GM19468 (cell line): ENCODE results near the gene FRAT1.
"Not testable (repeated sequence)": the region's sequence is repeated elsewhere in the genome, so short reads cannot be mapped to it uniquely, and the experiment has no call there.

ENCODE experiments used
- ATAC-seq: cut with Tn5 transposase; IDR thresholded peaks from one replicate; pipeline ENCODE4 v1.9.1; 2021; ENCODE audit warnings: mild to moderate bottlenecking, moderate library complexity, moderate number of reproducible peaks; ENCODE audit not compliant: unreplicated experiment; ENCODE audit errors: extremely low read depth

The FRAT1 gene, protein sequence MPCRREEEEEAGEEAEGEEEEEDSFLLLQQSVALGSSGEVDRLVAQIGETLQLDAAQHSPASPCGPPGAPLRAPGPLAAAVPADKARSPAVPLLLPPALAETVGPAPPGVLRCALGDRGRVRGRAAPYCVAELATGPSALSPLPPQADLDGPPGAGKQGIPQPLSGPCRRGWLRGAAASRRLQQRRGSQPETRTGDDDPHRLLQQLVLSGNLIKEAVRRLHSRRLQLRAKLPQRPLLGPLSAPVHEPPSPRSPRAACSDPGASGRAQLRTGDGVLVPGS

DNA sequence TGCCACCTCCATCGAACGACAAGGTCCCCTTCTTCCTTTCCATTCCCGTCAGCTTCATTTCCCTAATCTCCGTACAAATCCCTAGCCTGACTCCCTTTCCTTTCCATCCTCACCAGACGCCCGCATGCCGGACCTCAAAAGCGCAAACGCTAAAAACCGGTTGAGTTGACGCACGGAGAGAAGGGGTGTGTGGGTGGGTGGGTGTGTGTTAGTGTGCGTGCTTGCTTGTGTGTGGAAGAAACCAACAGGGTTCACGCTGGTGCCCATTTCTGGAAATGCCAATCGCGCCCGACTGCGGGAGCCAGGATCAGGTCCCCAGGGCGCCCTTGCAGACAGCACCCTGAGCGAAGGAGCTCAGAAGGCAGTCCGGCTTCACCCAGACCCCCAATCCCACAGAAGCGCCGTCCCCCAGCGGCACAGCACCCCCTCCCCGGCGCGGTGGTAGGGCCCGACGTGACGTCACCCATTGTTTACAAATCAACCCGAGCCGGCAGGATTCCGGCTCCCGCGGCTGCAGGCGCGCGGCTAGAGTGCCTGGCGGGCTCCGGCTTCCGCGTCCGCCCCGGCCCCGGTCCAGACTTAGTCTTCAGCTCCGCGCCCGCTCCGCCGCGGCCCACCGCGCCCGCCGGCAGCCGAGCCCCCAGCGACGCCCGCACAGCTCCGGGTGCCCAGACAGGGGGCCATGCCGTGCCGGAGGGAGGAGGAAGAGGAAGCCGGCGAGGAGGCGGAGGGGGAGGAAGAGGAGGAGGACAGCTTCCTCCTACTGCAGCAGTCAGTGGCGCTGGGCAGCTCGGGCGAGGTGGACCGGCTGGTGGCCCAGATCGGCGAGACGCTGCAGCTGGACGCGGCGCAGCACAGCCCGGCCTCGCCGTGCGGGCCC, at the start of gene FRAT1:
TSS of gene FRAT1 (plus strand) at position 500 of the 880 bp plus-strand sequence. CDS start at position 683, 183 bp downstream.
- ATAC-seq, result peak; percentile 77

DNA sequence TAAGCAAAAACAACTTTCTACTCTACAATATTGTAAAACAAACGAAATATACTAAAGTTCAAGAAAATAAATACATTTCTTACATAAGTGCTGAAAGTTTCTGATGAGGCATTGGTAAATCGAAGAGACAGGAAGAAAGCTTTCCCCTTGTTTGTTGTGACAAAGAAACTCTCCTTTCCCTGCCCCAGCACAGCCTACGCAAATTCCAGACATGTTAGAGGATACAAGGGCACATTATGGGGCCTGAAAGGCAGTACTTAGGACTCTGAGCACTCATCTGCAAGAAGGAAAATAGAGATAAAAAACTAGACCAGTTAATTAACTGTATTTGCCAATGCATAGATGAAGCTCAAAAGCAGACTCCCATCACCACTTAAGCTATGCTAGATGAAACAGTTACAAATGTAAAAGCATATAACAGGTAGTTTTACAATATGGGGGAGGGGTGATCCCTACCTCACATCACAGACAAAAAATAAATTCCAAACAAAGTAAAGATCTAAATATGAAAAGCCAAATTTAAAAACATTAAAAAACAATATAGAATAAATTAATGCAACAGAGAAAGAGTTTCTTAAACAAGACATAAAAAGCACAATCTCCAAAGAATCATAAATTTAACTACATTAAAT, 48.4 kb upstream of the FRAT1 start:
- no peak for ATAC-seq

DNA sequence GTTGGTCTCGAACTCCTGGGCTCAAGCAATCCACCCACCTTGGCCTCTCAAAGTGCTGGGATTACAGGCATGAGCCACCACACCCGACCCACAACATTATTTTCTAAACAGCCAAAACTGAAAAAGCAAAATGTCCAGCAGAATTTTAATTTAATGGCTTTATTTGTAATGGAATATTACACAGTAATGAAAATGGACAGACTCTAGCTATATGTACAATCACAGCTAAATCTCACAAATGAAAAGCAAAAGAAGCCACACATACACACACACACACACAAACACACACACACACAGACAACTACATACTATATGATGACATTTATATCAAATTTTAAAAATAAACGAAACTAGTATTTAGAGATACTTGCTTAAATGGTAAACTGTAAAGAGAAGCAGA, 45.4 kb upstream of the FRAT1 start:
- no peak for ATAC-seq

DNA sequence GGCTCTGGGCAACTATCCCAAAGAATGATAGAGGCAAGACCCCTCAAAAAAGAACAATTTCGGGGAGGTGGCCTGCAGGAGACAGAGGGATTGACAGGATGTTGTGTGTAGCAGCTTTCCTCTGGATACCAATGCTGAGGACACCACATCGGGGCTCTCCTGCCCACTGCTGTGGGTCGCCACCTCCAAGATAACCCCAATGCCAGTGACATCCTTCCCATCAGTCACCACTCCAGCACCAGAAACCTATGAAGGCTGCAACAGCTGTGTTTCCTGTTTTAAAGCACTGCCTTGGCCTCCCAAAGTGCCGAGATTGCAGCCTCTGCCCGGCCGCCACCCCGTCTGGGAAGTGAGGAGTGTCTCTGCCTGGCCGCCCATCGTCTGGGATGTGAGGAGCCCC, 44.2 kb upstream of the FRAT1 start:
- no peak for ATAC-seq

DNA sequence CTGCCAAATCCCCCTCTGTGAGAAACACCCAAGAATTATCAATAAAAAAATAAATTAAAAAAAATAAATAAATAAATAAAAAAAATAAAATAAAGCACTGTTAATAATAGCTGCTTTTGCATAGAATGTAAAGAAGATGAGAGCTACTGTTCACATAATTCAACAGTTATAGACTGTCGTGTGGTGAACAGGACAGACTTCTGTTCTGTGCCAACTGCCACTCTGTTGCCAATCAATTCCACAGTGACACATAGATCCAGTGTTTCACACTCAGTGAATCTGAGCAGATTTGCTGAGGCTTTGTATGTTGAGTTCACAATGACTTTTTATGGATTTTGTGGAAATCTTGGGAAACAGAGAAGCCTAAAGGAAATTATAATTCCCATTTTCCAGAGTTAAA, 41.5 kb upstream of the FRAT1 start:
- no peak for ATAC-seq

DNA sequence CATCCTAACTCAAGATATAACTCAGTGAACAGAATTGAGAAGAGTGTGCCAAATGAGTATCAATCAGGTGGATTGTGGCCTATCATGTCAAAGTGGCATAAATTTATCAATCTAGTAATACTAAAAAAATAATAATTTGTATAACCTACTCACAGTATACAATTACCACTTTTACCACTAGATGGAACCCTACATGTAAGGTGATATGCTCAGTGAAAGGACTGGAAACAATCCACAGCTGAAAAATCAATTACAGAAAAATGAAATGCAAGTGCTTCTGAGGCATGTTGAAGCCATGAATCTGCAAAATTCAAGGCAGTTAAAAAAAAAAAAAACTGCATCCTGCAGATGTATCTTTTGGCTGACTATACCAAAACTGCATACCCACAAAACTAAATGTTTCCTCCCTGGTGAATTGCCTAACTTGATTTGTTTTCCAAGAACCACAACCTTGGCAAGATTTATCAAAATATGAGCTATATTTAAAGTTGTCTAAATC, 40.5 kb upstream of the FRAT1 start:
- ATAC-seq, result no peak

DNA sequence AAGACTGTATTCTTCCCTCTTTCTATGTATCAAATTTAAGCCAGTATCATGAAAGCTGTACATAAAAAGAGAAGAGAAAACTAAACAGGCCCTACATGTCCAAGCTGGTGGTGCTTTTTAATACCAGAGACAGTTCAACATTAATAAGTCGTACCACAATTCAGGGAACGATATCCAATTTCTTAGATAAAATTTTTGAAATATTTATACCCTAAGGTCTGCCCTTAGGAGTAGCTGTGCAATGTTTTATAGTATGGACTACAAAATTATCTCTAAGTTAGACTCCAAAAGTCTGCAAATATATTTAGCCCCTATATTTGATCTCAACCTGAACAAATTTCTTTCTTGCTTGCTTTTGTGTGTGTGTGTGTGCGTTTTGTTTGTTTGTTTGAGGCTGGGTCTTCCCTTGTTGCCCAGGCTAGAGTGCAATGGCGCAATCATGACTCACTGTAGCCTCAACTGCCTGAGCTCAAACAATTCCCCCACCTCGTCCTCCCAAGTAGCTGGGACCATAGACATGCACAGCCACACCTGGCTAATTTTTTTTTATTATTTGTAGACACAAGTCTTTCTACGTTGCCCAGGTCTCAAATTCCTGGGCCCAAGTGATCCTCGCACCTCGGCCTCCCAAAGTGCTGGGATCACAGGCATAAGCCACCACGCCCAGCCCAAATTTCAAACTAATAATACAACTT, 39.8 kb upstream of the FRAT1 start:
- ATAC-seq, result no peak

DNA sequence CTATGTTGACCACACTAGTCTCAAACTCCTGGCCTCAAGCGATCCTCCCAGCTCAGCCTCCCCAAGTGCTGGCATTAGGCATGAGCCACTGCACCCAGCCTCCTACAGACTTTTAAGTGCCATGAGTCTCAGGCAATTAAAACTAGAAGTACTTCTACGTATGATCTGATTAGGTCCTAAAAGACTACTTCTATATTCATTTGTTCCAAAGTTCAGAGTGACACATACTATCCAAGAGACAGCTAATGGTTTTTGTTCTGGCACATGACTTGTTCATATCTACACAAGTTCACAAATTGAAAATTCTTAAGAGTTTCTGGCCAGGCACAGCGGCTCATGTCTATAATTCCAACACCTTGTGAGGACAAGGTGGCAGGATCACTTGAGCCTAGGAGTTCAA, 38.3 kb upstream of the FRAT1 start:
- ATAC-seq, result no peak

DNA sequence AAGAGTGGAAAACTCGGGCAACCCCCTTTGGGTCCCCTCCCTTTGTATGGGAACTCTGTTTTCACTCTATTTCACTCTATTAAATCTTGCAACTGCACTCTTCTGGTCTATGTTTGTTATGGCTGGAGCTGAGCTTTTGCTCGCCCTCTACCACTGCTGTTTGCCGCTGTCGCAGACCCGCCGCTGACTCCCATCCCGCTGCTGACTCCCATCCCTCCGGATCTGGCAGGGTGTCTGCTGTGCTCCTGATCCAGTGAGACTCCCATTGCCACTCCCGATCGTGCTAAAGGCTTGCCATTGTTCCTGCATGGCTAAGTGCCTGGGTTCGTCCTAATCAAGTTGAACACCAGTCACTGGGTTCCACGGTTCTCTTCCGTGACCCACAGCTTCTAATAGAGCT, 29.0 kb upstream of the FRAT1 start:
- ATAC-seq, result not testable (repeated sequence)

DNA sequence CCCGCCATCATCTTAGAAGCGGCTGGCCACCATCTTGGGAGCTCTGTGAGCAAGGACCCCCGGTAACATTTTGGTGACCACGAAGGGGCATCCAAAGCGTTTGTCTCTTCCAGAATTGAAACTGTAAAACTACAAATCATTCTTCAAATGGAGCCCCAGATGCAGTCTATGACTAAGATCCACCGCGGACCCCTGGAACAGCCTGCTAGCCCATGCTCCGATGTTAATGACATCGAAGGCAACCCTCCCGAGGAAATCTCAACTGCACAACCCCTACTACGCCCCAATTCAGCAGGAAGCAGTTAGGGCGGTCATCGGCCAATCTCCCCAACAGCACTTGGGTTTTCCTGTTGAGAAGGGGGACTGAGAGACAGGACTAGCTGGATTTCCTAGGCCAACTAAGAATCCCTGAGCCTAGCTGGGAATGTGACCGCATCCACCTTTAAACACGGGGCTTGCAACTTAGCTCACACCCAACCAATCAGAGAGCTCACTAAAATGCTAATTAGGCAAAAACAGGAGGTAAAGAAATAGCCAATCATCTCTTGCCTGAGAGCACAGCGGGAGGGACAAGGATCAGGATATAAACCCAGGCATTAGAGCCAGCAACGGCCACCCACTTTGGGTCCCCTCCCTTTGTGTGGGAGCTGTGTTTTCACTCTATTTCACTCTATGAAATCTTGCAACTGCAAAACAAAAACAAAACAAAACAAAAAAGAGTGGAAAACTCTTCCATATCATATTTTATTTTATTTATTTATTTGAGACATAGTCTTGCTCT, 28.3 kb upstream of the FRAT1 start:
- not testable (repeated sequence) for ATAC-seq

DNA sequence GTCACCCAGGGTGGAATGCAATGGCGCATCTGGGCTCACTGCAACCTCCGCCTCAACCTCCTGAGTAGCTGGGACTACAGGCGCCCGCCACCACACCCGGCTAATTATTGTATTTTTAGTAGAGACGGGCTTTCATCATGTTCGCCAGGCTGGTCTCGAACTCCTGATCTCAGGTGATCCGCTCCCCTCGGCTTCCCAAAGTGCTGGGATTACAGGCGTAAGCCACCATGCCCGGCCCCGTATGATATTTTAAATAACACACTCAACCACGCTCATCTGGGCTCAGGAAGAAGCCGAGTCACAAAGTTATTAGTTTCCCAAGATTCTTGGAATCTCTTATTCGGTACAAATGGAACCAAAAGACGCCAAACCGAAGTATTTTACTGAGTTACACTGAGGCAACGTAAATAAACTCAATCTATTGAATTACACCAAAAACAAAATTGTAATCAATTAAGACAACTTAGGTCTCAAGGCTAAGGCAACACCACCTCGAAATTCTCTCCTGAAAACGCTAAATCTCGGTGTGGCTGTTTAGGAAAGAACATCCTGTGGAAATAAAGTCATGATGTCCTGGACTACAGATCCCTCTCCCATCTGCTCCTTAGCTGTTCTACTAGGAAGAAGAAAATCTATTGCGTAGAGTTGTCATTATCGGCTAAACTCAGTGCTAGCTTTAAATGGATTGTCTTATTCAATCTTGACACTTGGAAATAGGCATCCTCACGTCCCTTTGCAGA, 27.5 kb upstream of the FRAT1 start:
- ATAC-seq, result no peak

DNA sequence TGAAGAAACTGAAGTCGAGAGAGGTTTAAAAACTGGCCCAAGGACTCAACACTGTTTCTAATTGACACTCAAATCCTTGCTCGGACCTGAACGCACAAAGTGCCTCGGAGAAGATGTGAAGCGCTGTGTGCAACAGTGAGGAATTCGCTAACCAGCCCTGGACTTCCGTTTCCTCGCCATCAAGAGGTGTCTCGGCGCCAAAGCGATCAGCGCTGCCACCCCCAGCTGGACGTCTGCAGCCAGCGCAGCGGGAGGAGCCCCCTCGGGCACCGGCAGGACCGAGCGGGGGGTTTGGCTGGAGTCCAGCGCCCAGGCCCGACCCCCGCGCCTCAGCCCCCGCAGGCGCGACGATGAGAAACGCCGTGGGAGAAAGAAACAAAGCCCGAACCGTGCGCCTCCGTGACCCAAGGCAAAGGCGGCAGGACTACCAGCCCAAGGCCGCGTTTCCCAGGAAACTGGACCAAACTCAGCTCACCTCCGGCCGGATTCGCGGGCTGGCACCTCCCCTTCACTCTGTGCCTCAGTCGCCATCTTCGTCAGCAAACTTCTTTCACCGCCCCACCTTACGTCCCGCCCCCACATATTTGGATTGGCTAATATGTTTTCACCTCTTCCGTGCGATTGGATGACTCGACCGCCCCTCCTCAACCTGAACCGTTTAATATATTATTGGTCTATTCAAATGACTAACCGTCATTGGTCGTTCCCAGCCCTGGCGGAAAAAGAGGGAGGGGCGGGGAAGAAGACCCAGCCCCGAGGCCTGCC, 26.8 kb upstream of the FRAT1 start, which contains the start of gene ARHGAP19:
TSS of gene ARHGAP19 (minus strand) at position 541 of the 765 bp plus-strand sequence. CDS start at position 531, 10 bp downstream.
- ATAC-seq, result peak; percentile 74

DNA sequence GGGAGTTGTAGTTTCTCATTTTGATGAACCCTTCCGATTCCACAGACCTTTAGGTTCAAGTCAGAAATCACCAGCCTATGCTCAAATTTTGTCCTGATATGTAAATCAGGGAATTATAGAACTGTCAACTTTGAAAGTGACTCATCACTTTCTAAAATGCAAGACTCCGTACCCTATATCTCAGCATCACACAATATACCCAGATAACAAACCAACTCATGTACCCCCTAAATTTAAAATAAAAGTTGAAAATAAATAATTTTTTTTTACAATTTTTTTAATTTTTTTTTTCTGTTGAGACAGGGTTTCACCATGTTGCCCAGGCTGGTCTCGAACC, 26.2 kb upstream of the FRAT1 start:
- ATAC-seq, result no peak

DNA sequence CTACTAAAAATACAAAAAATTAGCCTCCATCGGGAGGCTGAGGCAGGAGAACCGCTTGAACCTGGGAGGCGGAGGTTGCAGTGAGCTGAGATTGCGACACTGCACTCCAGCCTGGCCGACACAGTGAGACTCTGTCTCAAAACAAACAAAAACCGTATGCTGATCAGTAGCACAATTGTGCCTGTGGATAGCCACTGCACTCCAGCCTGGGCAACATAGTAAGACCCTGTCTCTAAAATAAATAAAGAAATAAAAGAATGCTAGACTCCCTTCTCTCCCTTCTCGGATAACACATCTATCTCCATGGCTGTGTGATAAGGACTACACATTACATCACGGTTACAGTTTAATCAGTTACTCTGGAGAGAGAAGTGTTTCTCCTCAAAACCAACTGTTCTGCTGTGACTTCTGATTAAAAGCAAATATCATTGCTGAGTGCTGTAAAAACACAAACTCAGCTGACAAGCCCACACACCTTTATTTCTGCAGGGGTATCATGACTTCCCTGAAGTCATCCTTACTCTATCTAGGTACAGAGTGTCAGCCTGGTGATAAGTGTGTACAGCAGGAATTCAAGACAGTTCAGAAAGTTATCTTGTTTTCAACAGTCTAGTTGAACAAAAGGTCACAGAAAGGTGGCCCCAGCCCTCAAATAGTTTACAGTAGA, 21.4 kb upstream of the FRAT1 start:
- no peak for ATAC-seq

DNA sequence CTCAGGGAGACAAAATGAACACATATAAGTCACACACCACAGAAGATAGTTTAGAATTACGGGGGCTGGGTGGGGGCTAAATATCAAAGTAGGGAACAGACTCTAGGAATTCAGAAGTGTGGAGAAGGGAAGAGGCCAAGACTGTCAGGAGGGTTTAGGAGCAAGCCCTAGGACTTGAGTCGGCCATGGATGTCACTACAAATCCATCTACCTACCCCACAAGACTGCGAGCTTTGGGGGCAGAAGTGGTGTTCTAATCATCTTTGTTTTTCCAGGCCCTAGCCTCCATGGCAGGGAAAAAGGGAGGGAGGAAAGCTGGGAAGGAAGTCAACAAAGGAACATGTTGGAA, 20.9 kb upstream of the FRAT1 start:
- no peak for ATAC-seq

DNA sequence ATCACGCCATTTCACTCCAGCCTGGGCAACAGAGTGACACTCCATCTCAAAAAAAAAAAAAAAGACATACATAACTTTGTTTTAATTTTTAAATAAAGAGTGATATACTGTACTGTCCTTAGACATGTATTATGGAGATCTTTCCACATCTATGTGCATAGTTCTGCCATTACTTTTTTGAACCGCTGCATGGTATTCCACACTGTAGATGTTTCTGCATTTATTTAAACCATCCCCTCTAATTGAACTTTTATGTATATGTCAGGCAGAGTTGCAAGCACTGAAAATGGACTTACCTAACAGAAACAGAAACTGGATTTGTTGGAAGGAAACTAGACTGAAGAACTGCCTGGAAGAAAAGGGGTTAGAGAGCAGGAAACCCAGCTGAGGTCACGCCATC, 18.1 kb upstream of the FRAT1 start:
- ATAC-seq, result no peak

DNA sequence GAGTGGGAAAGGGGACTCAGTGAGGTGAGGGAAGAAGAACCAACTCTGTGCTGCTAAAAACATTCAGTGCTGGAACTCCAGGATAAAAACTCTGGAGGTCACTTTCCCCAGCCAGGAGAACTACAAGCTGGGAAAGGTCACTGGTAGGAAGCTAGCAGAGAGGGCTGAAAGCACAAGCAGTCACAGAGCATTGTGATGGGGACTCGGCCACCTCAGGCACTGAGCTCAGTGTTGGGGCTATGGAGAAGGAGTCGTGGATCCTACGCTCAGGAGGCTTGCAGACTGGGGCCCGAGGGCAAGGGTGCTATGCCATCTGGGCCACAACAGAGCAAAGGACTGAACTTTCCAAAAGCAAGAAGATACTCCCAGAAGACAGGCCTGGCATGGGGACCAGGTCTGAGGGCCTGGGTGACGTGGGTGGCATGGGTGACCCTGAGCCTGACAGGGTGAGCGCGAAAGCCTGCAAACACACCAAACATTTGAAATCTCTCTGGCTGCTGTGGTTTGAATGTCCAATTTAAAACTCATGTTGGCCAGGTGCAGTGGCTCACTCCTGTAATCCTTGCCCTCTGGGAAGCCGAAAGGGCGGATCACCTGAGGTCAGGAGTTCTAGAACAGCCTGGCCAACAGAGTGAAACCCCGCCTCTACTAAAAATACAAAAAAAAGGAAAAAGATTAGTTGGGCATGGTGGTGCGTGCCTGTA, 16.8 kb upstream of the FRAT1 start:
- no peak for ATAC-seq
